Mesodermal cell (in vitro differentiated cells): Measurements from ENCODE around the gene ELF4.

Source experiments
- H3K27ac ChIP-seq: 2 replicates; pipeline ENCODE4 v1.7.0; 2013; ENCODE audit warnings: mild to moderate bottlenecking, low read depth, low read length, moderate library complexity; ENCODE audit not compliant: severe bottlenecking
- H3K36me3 ChIP-seq: 2 replicates; pipeline ENCODE4 v1.7.1; 2013; ENCODE audit warnings: mild to moderate bottlenecking, low read length, moderate library complexity; ENCODE audit not compliant: control insufficient read depth, insufficient read depth
- H3K4me1 ChIP-seq: one replicate; pipeline ENCODE4 v1.7.1; 2013; ENCODE audit warnings: mild to moderate bottlenecking, low read length; ENCODE audit not compliant: insufficient read depth, control insufficient read depth, poor library complexity, severe bottlenecking
- H3K4me3 ChIP-seq: 2 replicates; pipeline ENCODE4 v1.7.0; 2013; ENCODE audit warnings: low read length, control low read depth, mild to moderate bottlenecking; ENCODE audit not compliant: insufficient read depth, poor library complexity, severe bottlenecking; ENCODE audit errors: extremely low read depth
- H3K9me3 ChIP-seq: 2 replicates; pipeline ENCODE4 v1.7.1; 2013; ENCODE audit warnings: mild to moderate bottlenecking, low read length, moderate library complexity; ENCODE audit not compliant: control insufficient read depth
- WGBS, 2 experiments: methylation state at CpG; one replicate each; pipeline ENCODE4 v1.1.5; 2013; ENCODE audit warnings: missing lambda C conversion rate in 2 of 2; ENCODE audit not compliant: insufficient coverage in 2 of 2; 5-methylcytosine and 5-hydroxymethylcytosine counted together

ELF4 gene

GRCh38 chrX:130130990-130131389 lies 20.7 kb upstream of the ELF4 start:
- H3K4me1 ChIP-seq, result no peaks in the 10 kb centered on the region
- H3K27ac ChIP-seq, result no peak overlapping the region
- peaks cover 58% of the 10 kb centered on the region for H3K36me3 ChIP-seq
- WGBS, 2 experiments, result no CpG with 5 or more reads among the region's 5 CpGs
- no peak overlapping the region for H3K4me3 ChIP-seq
- H3K9me3 ChIP-seq, result no peaks in the 10 kb centered on the region

GRCh38 chrX:130125091-130125874 lies 15.0 kb upstream of the ELF4 start:
- Histone ChIP-seq H3K27ac (peak overlapping the region; percentile 71), H3K4me3 (no peak overlapping the region)
- 98 to 100% methylated on average over 4 to 5 of the region's 13 CpGs for WGBS, 2 experiments

GRCh38 chrX:130124577-130124976 lies 14.3 kb upstream of the ELF4 start:
- Histone ChIP-seq H3K27ac (peak overlapping the region; percentile 71), H3K9me3 (no peaks in the 10 kb centered on the region), H3K4me3 (no peak overlapping the region), H3K36me3 (peaks cover 29% of the 10 kb centered on the region), H3K4me1 (no peaks in the 10 kb centered on the region)
- 80 to 100% methylated on average over 1 to 2 of the region's 4 CpGs for WGBS, 2 experiments

More at GRCh38 chrX:130125091-130125874, 15.0 kb upstream of the ELF4 start:
- H3K4me1 ChIP-seq, result no peaks in the 10 kb centered on the region
- H3K9me3 ChIP-seq, result no peaks in the 10 kb centered on the region
- H3K36me3 ChIP-seq, result peaks cover 33% of the 10 kb centered on the region

- no peak overlapping the region for H3K27ac ChIP-seq
- 84% methylated on average over 6 of the region's 13 CpGs; no CpG with 5 or more reads in 1 of the 2 experiments for WGBS, 2 experiments
- H3K9me3 ChIP-seq, result no peaks in the 10 kb centered on the region
- peaks cover 6% of the 10 kb centered on the region for H3K36me3 ChIP-seq
- no peak overlapping the region for H3K4me3 ChIP-seq
- peaks cover 17% of the 10 kb centered on the region for H3K4me1 ChIP-seq
These were observed 11.2 kb upstream of the ELF4 start for GRCh38 chrX:130121505-130121800.

GRCh38 chrX:130120746-130121504 lies 10.6 kb upstream of the ELF4 start:
- H3K36me3 ChIP-seq, result peaks cover 4% of the 10 kb centered on the region
- H3K9me3 ChIP-seq, result no peaks in the 10 kb centered on the region
- WGBS, 2 experiments, result 2 to 12% methylated on average over 11 to 24 of the region's 58 CpGs
- peak overlapping the region; percentile 19 for H3K4me3 ChIP-seq
- H3K27ac ChIP-seq, result peak overlapping the region; percentile 69
- H3K4me1 ChIP-seq, result peaks cover 17% of the 10 kb centered on the region

DNA sequence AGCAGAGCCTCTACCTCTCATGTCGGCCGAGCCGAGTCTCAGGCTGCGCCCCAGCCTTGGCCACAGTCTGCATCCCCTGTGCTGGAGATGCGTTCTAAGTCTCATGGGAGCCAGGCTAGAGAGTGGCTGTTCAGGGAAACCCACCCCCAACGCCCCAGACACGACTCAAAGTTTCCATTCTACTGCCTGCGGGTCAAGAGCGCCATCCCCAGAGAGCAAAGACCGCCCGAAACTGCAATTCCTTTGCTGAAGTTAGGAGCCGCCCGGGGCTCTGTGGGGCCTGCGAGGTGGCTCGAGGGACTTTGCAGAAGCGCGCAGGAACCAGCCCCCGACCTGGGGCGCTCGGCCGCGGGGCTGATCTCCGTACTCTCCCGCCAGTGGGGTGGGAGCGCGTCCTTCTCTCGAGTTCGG lies 10.0 kb upstream of the ELF4 start:
- WGBS, 2 experiments, result 0 to 3% methylated on average over 17 to 18 of the region's 28 CpGs
- no peaks in the 10 kb centered on the region for H3K9me3 ChIP-seq
- peaks cover 17% of the 10 kb centered on the region for H3K4me1 ChIP-seq
- H3K27ac ChIP-seq, result peak overlapping the region; percentile 69
- peak overlapping the region; percentile 19 for H3K4me3 ChIP-seq
- H3K36me3 ChIP-seq, result peaks cover 4% of the 10 kb centered on the region

GRCh38 chrX:130119312-130119898 lies 9.1 kb upstream of the ELF4 start:
- peaks cover 17% of the 10 kb centered on the region for H3K4me1 ChIP-seq
- WGBS, 2 experiments, result 30% methylated on average over 2 of the region's 14 CpGs; no CpG with 5 or more reads in 1 of the 2 experiments
- no peak overlapping the region for H3K27ac ChIP-seq
- no peak overlapping the region for H3K4me3 ChIP-seq
- no peaks in the 10 kb centered on the region for H3K9me3 ChIP-seq
- H3K36me3 ChIP-seq, result peaks cover 4% of the 10 kb centered on the region

DNA sequence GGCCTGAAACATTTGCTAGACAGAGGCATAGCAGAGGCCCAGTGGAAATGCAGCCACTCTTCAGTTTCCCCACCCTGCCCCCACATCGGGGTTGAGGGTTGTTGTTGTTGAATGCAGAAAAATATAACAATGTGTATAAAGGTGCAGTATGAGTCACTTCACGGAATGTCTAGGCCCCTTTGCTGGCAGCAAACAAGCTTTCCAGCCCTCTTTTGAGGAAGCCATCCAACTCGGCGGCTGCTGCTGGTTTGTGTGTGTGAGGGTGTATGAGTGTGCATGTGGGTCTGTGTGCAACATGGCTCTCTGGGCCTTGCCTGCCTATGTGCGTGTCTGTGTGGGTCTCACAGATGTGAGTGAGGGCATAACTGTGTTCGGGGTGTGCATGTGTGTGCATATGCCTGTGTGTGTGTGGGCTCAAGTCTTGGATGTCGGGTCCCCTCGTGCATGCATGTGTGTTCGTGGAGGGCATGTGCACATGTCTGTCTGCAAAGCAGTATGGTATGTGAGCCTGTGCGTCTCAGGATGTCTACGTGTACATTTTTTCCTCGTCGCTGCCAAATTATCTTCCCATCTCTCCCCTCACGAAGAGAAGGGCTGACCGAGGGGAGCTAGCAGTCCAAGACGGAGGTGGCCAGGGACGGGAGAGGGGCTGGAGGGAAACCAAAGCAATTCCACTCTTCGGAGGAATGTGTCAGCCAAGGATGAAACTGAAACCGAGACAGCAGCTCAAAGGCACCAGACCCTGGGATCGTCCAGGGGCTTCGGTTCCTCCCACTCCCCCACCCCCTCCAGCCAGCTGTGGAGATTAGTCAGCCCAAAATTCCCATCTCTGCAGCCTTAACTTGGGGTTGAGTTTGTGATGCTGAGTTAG lies 8.4 kb upstream of the ELF4 start:
- Histone ChIP-seq H3K4me3 (no peak overlapping the region), H3K9me3 (no peaks in the 10 kb centered on the region), H3K4me1 (peaks cover 17% of the 10 kb centered on the region), H3K36me3 (no peaks in the 10 kb centered on the region), H3K27ac (peak overlapping the region; percentile 45)
- 75 to 80% methylated on average over 1 to 7 of the region's 21 CpGs for WGBS, 2 experiments

GRCh38 chrX:130117166-130117565 lies 6.9 kb upstream of the ELF4 start:
- no peaks in the 10 kb centered on the region for H3K9me3 ChIP-seq
- peaks cover 17% of the 10 kb centered on the region for H3K4me1 ChIP-seq
- 100% methylated on average over 2 of the region's 7 CpGs; no CpG with 5 or more reads in 1 of the 2 experiments for WGBS, 2 experiments
- no peak overlapping the region for H3K4me3 ChIP-seq
- H3K36me3 ChIP-seq, result no peaks in the 10 kb centered on the region
- no peak overlapping the region for H3K27ac ChIP-seq
